NCI-H748 (cell line): ENCODE results near the gene TEX28.
A peak's percentile ranks its signal among the peaks of the same experiment; 100 is the strongest.
"Not testable (repeated sequence)": the region's sequence is repeated elsewhere in the genome, so short reads cannot be mapped to it uniquely, and the experiment has no call there.

Source experiments
- DNase-seq: peaks from one replicate; lab custom pipeline; 2025; ENCODE audit not compliant: unreplicated experiment; lab: John Stamatoyannopoulos, UW

Gene TEX28

GRCh38 chrX:154312116-154312515 is 17.2 kb upstream of the TEX28 start:
- DNase-seq, result no peak

GRCh38 chrX:154310616-154311536 is 16.0 kb upstream of the TEX28 start:
- no peak for DNase-seq

GRCh38 chrX:154309041-154309775 is 14.3 kb upstream of the TEX28 start:
- no peak for DNase-seq

GRCh38 chrX:154308108-154308946 is 13.4 kb upstream of the TEX28 start:
- DNase-seq, result peak; percentile 48

GRCh38 chrX:154307202-154307601 is 12.3 kb upstream of the TEX28 start:
- DNase-seq, result no peak

- no peak for DNase-seq
Measured at GRCh38 chrX:154305541-154306205, 10.7 kb upstream of the TEX28 start.

- DNase-seq, result no peak
Measured at GRCh38 chrX:154304846-154305245, 9.9 kb upstream of the TEX28 start.

- no peak for DNase-seq
Measured at GRCh38 chrX:154303476-154303875, 8.6 kb upstream of the TEX28 start.

- not testable (repeated sequence) for DNase-seq
Measured at GRCh38 chrX:154302998-154303397, 8.1 kb upstream of the TEX28 start.

GRCh38 chrX:154300816-154301215 is 5.9 kb upstream of the TEX28 start:
- DNase-seq, result no peak

GRCh38 chrX:154298312-154298711 is 3.4 kb upstream of the TEX28 start:
- DNase-seq, result no peak

- DNase-seq, result no peak
Measured at GRCh38 chrX:154296731-154297130, 1.8 kb upstream of the TEX28 start.

GRCh38 chrX:154295664-154296310 is 863 bp upstream of the TEX28 start, which contains the start of gene TKTL1:
Gene TKTL1, plus strand, starts transcription at chrX:154295795. Its CDS starts 65 bp downstream, at chrX:154295860.
- DNase-seq, result no peak

GRCh38 chrX:154286406-154286805 is 8.5 kb downstream of the TEX28 start:
- not testable (repeated sequence) for DNase-seq

- DNase-seq, result not testable (repeated sequence)
Measured at GRCh38 chrX:154284489-154285338, 10.2 kb downstream of the TEX28 start.

GRCh38 chrX:154269245-154269644 is 25.7 kb downstream of the TEX28 start:
- not testable (repeated sequence) for DNase-seq

- DNase-seq, result not testable (repeated sequence)
Measured at GRCh38 chrX:154263072-154263471, 31.9 kb downstream of the TEX28 start.

- not testable (repeated sequence) for DNase-seq
Measured at GRCh38 chrX:154258711-154259110, 36.2 kb downstream of the TEX28 start.

GRCh38 chrX:154257282-154257681 is 37.6 kb downstream of the TEX28 start, which contains the start of gene OPN1MW3:
Gene OPN1MW3, plus strand, starts transcription at chrX:154257582. Its CDS starts 38 bp downstream, at chrX:154257620.
- DNase-seq, result not testable (repeated sequence)
